Measurements from ENCODE around the gene GNAT1. TPM values are rescaled to one million over a fixed set of nuclear protein-coding genes. Genes with fewer than 3 reads are reported as not detected.

Gene GNAT1
- total RNA-seq, 2 experiments from 2014 or later = not detected

GRCh38 chr3:50192124-50192523, 714 bp downstream of the GNAT1 start:
- POLR2A ChIA-PET = no interaction called here
- H3K27ac Mint-ChIP-seq = no peak overlapping the region
- CTCF ChIA-PET = interaction anchor here (0.5 to 5.2 kb wide), 9 partner anchors 8 to 1175 kb away, joined by 3 to 175 read pairs (median 4); partner anchors contain the start of gene SLC38A3

GRCh38 chr3:50192689-50193141, 1.3 kb downstream of the GNAT1 start:
- H3K4me1 Mint-ChIP-seq = peaks cover 9% of the 10 kb centered on the region
- H3K27ac Mint-ChIP-seq = no peak overlapping the region
- POLR2A ChIA-PET = no interaction called here
- no peaks in the 10 kb centered on the region for H3K36me3 Mint-ChIP-seq (ENCODE audit: low read depth)
- no peaks in the 10 kb centered on the region for H3K9me3 Mint-ChIP-seq
- H3K4me3 Mint-ChIP-seq = no peak overlapping the region
- peak; percentile 86 for DNase-seq
- CTCF ChIA-PET = interaction anchor here (0.5 to 5.2 kb wide), 12 partner anchors 9 to 1174 kb away, joined by 3 to 175 read pairs (median 4); partner anchors contain the start of gene SLC38A3
- H3K27me3 Mint-ChIP-seq = peaks cover 14% of the 10 kb centered on the region

More at GRCh38 chr3:50192124-50192523, 714 bp downstream of the GNAT1 start:
- Mint-ChIP-seq H3K27me3 (peaks cover 10% of the 10 kb centered on the region), H3K36me3 (ENCODE audit: low read depth) (no peaks in the 10 kb centered on the region), H3K4me1 (peaks cover 9% of the 10 kb centered on the region), H3K9me3 (no peaks in the 10 kb centered on the region), H3K4me3 (no peak overlapping the region)
- no peak for DNase-seq

- Mint-ChIP-seq H3K4me3 (no peak overlapping the region), H3K9me3 (no peaks in the 10 kb centered on the region)
Measured at GRCh38 chr3:50193286-50193685, 1.9 kb downstream of the GNAT1 start.

GRCh38 chr3:50193746-50194127, 2.3 kb downstream of the GNAT1 start:
- POLR2A ChIA-PET = no interaction called here
- no peak for DNase-seq
- CTCF ChIA-PET = interaction anchor here (0.8 to 5.2 kb wide), 19 partner anchors 10 to 154 kb away, joined by 3 to 175 read pairs (median 6); partner anchors contain the start of genes GNAI2, LSMEM2 and SLC38A3
- peaks cover 16% of the 10 kb centered on the region for H3K27me3 Mint-ChIP-seq
- H3K9me3 Mint-ChIP-seq = no peaks in the 10 kb centered on the region
- no peak overlapping the region for H3K4me3 Mint-ChIP-seq
- no peaks in the 10 kb centered on the region for H3K36me3 Mint-ChIP-seq (ENCODE audit: low read depth)
- peaks cover 9% of the 10 kb centered on the region for H3K4me1 Mint-ChIP-seq
- peak overlapping the region; percentile 46 for H3K27ac Mint-ChIP-seq

More at GRCh38 chr3:50193286-50193685, 1.9 kb downstream of the GNAT1 start:
- H3K27me3 Mint-ChIP-seq = peaks cover 14% of the 10 kb centered on the region
- POLR2A ChIA-PET = no interaction called here
- no peaks in the 10 kb centered on the region for H3K36me3 Mint-ChIP-seq (ENCODE audit: low read depth)
- peaks cover 9% of the 10 kb centered on the region for H3K4me1 Mint-ChIP-seq
- H3K27ac Mint-ChIP-seq = no peak overlapping the region
- CTCF ChIA-PET = interaction anchor here (0.8 to 5.2 kb wide), 9 partner anchors 10 to 98 kb away, joined by 3 to 175 read pairs (median 8); partner anchors contain the start of gene SLC38A3
- no peak for DNase-seq

GRCh38 chr3:50194128-50194902, 2.9 kb downstream of the GNAT1 start:
- POLR2A ChIA-PET = interaction anchor here (0.6 kb wide), 1 partner anchor 80 kb away, joined by 3 read pairs; no protein-coding TSS in a partner anchor
- Mint-ChIP-seq H3K9me3 (no peaks in the 10 kb centered on the region), H3K4me1 (peaks cover 9% of the 10 kb centered on the region), H3K4me3 (peak overlapping the region; percentile 30), H3K27me3 (peaks cover 18% of the 10 kb centered on the region), H3K36me3 (ENCODE audit: low read depth) (no peaks in the 10 kb centered on the region), H3K27ac (peak overlapping the region; percentile 50)
- CTCF ChIA-PET = interaction anchor here (0.8 to 5.2 kb wide), 29 partner anchors 10 to 153 kb away, joined by 3 to 175 read pairs (median 4); partner anchors contain the start of genes GNAI2, HYAL3, IFRD2 and LSMEM2
- DNase-seq = peak; percentile 80

GRCh38 chr3:50194903-50195500, 3.6 kb downstream of the GNAT1 start:
- Mint-ChIP-seq H3K9me3 (no peaks in the 10 kb centered on the region), H3K4me3 (peak overlapping the region; percentile 30), H3K27ac (peak overlapping the region; percentile 50), H3K36me3 (ENCODE audit: low read depth) (no peaks in the 10 kb centered on the region), H3K4me1 (peaks cover 9% of the 10 kb centered on the region), H3K27me3 (peaks cover 19% of the 10 kb centered on the region)
- DNase-seq = no peak
- ChIA-PET POLR2A (no interaction called here), CTCF (interaction anchor here (0.8 to 5.2 kb wide), 27 partner anchors 9 to 153 kb away, joined by 3 to 175 read pairs (median 5); partner anchors contain the start of genes GNAI2, HYAL3, IFRD2 and LSMEM2)

GRCh38 chr3:50195501-50196252, 4.3 kb downstream of the GNAT1 start:
- Mint-ChIP-seq H3K4me1 (peaks cover 9% of the 10 kb centered on the region), H3K27me3 (peaks cover 19% of the 10 kb centered on the region), H3K4me3 (no peak overlapping the region), H3K36me3 (ENCODE audit: low read depth) (no peaks in the 10 kb centered on the region), H3K9me3 (no peaks in the 10 kb centered on the region), H3K27ac (no peak overlapping the region)
- POLR2A ChIA-PET = interaction anchor here (0.5 kb wide), 1 partner anchor 77 kb away, joined by 6 read pairs; no protein-coding TSS in a partner anchor
- CTCF ChIA-PET = interaction anchor here (0.9 to 5.2 kb wide), 13 partner anchors 8 to 97 kb away, joined by 3 to 175 read pairs (median 4); partner anchors contain the start of genes GNAI2, IFRD2 and SLC38A3
- no peak for DNase-seq

GRCh38 chr3:50196253-50196801, 4.9 kb downstream of the GNAT1 start:
- Mint-ChIP-seq H3K36me3 (ENCODE audit: low read depth) (no peaks in the 10 kb centered on the region), H3K4me3 (no peak overlapping the region), H3K27me3 (peaks cover 23% of the 10 kb centered on the region), H3K4me1 (peaks cover 9% of the 10 kb centered on the region), H3K27ac (no peak overlapping the region), H3K9me3 (no peaks in the 10 kb centered on the region)
- POLR2A ChIA-PET = no interaction called here
- CTCF ChIA-PET = interaction anchor here (1.3 to 5.2 kb wide), 3 partner anchors 15 to 50 kb away, joined by 3 to 175 read pairs (median 18); no protein-coding TSS in a partner anchor
- DNase-seq = no peak

- ChIA-PET CTCF (interaction anchor here (1.7 to 3.8 kb wide), 5 partner anchors 7 to 73 kb away, joined by 4 to 22 read pairs (median 13); no protein-coding TSS in a partner anchor), POLR2A (no interaction called here)
- DNase-seq = no peak
- H3K4me1 Mint-ChIP-seq = peaks cover 2% of the 10 kb centered on the region
- no peaks in the 10 kb centered on the region for H3K36me3 Mint-ChIP-seq (ENCODE audit: low read depth)
- peaks cover 47% of the 10 kb centered on the region for H3K27me3 Mint-ChIP-seq
- H3K27ac Mint-ChIP-seq = no peak overlapping the region
- H3K4me3 Mint-ChIP-seq = no peak overlapping the region
- no peaks in the 10 kb centered on the region for H3K9me3 Mint-ChIP-seq
Measured at GRCh38 chr3:50201573-50202315, 10.3 kb downstream of the GNAT1 start.

- no peak overlapping the region for H3K4me3 Mint-ChIP-seq
- ChIA-PET POLR2A (no interaction called here), CTCF (interaction anchor here (1.0 to 3.8 kb wide), 8 partner anchors 8 to 166 kb away, joined by 3 to 22 read pairs (median 5); no protein-coding TSS in a partner anchor)
- H3K27ac Mint-ChIP-seq = no peak overlapping the region
- no peak for DNase-seq
- no peaks in the 10 kb centered on the region for H3K9me3 Mint-ChIP-seq
- H3K36me3 Mint-ChIP-seq (ENCODE audit: low read depth) = no peaks in the 10 kb centered on the region
- peaks cover 48% of the 10 kb centered on the region for H3K27me3 Mint-ChIP-seq
- peaks cover 2% of the 10 kb centered on the region for H3K4me1 Mint-ChIP-seq
Measured at GRCh38 chr3:50202353-50203112, 11.1 kb downstream of the GNAT1 start.
